HepG2 (cell line): Measurements from ENCODE around the gene HKDC1. TPM values are rescaled to one million over a fixed set of nuclear protein-coding genes. Genes with fewer than 3 reads are reported as not detected.

Experiments used
- ATAC-seq: fragments of 200-7000 bp; cut with Tn5 transposase; 3 replicates; pipeline ENCODE4 v1.9.1; 2020; ENCODE audit warnings: mild to moderate bottlenecking, moderate library complexity
- BruUV-seq: library from RNA; stranded (reverse); fragments of 400-500 nt; replicated peaks from 2 replicates; lab custom pipeline; 2021; lab: Mats Ljungman, UMichigan
- CTCF ChIA-PET: fragments of 300-600 bp; formaldehyde crosslinking; extraction: SDS; loops from one replicate; lab custom pipeline; 2021; ENCODE audit warnings: low total read pairs, inconsistent platforms, low intra/inter-chr PET ratio; lab: Yijun Ruan, JAX
- POLR2A ChIA-PET: fragments of 350-600 bp; sonication (Branson Sonifier 250); formaldehyde crosslinking; loops from one replicate; lab custom pipeline; 2020; ENCODE audit warnings: antibody characterized with exemption, inconsistent platforms; lab: Yijun Ruan, JAX
- DNase-seq: peaks from one replicate; pipeline ENCODE4 v3.0.0-alpha.2; 2015; ENCODE audit warnings: low spot score
- FAIRE-seq: peaks from 3 replicates; lab custom pipeline; 2011; peaks lifted over from hg19 to GRCh38; lab: Jason Lieb, UNC
- H2AFZ ChIP-seq: one replicate; pipeline ENCODE4 v1.6.1; 2011; ENCODE audit warnings: low read length, inconsistent platforms
- H3K27ac ChIP-seq: fragments of 300-600 bp; 3 replicates; pipeline ENCODE4 v1.8.0; 2011; ENCODE audit warnings: mixed run types, mild to moderate bottlenecking, mixed read lengths, low read length, inconsistent platforms; ENCODE audit not compliant: insufficient read depth; ENCODE audit errors: extremely low read length
- H3K27me3 ChIP-seq, 2 experiments: fragments of 200-600 bp in 1 of 2; 2 replicates in 1 of 2; 3 replicates in 1 of 2; pipeline versions ENCODE4 v1.6.0 to v1.8.0; 2011; ENCODE audit warnings: low read length in 2 of 2, mild to moderate bottlenecking in 2 of 2, moderate library complexity in 2 of 2, inconsistent platforms in 1 of 2; ENCODE audit not compliant: insufficient read depth in 2 of 2, control insufficient read depth in 1 of 2
- H3K36me3 ChIP-seq, 2 experiments: fragments of 200-600 bp in 1 of 2; replicated peaks in 1 of 2; 2 replicates in 1 of 2; 3 replicates in 1 of 2; pipeline versions ENCODE4 v1.5.1 to v1.8.0; 2011; ENCODE audit warnings: low read length in 2 of 2, inconsistent platforms in 1 of 2; ENCODE audit not compliant: insufficient read depth in 2 of 2, control insufficient read depth in 1 of 2
- H3K4me1 ChIP-seq: 2 replicates; pipeline ENCODE4 v1.5.1; 2012; ENCODE audit warnings: low read length, inconsistent platforms; ENCODE audit not compliant: insufficient read depth
- H3K4me2 ChIP-seq: 2 replicates; pipeline ENCODE4 v1.6.0; 2011; ENCODE audit warnings: low read depth, low read length, inconsistent platforms
- H3K4me3 ChIP-seq, 3 experiments: fragments of 200-600 bp in 1 of 3; sonication (generic), shearing (Covaris generic) in 1 of 3; replicated peaks in 1 of 3; 2 replicates each; pipeline ENCODE4 v1.5.1; 2011 to 2016; ENCODE audit warnings: low read length in 3 of 3, inconsistent platforms in 2 of 3, low read depth in 2 of 3, mild to moderate bottlenecking in 2 of 3, control low read depth in 1 of 3, mixed read lengths in 1 of 3; ENCODE audit not compliant: insufficient read depth in 1 of 3
- H3K79me2 ChIP-seq: one replicate; pipeline ENCODE4 v1.6.1; 2011; ENCODE audit warnings: low read length, inconsistent platforms; ENCODE audit not compliant: insufficient read depth
- H3K9ac ChIP-seq: 2 replicates; pipeline ENCODE4 v1.6.0; 2011; ENCODE audit warnings: mild to moderate bottlenecking, low read depth, low read length, inconsistent platforms; ENCODE audit not compliant: insufficient read depth
- H3K9me3 ChIP-seq: 2 replicates; pipeline ENCODE4 v1.5.1; 2012; ENCODE audit warnings: mild to moderate bottlenecking, low read length
- H4K20me1 ChIP-seq: 2 replicates; pipeline ENCODE4 v1.6.0; 2011; ENCODE audit warnings: inconsistent platforms, mild to moderate bottlenecking, low read length, moderate library complexity; ENCODE audit not compliant: insufficient read depth
- NR2F6 ChIP-seq, 2 experiments: IDR thresholded peaks; 2 replicates each; pipeline ENCODE4 v1.6.1; 2016; ENCODE audit warnings: antibody characterized with exemption in 1 of 2, mild to moderate bottlenecking in 1 of 2
- ZFAT ChIP-seq: sonication (generic); formaldehyde crosslinking; conservative IDR thresholded peaks from 2 replicates; pipeline ENCODE4 v1.8.1; 2023; ENCODE audit warnings: missing genetic modification reagents, inconsistent platforms
- ZNF383 ChIP-seq: sonication (generic); formaldehyde crosslinking; IDR thresholded peaks from 2 replicates; pipeline ENCODE4 v1.4.0; 2020; ENCODE audit warnings: missing genetic modification reagents, mild to moderate bottlenecking, borderline replicate concordance
- WGBS: methylation state at CpG from one replicate; pipeline ENCODE4 v1.1.6; 2017; ENCODE audit warnings: low lambda C conversion rate; 5-methylcytosine and 5-hydroxymethylcytosine counted together
- in situ Hi-C: cut with HindIII; loops from 2 replicates; pipeline ENCODE4 v1.10.0; 2017; ENCODE audit warnings: low pct_unique_long_range_greater_than_20kb; ENCODE audit not compliant: extremely low pct_ligation_motif_present
- intact Hi-C: fragments of 100-400 bp; cut with micrococcal nuclease; formaldehyde crosslinking; loops from one replicate; pipeline ENCODE4 v1.10.0; 2022; ENCODE audit not compliant: unreplicated experiment
- polyA plus RNA-seq, 8 experiments: library from polyadenylated mRNA; depleted of rRNA in 3 of 8; stranded (reverse) in 7 of 8; unstranded in 1 of 8; fragments of >200 nt; fragmentation: Illumina TruSeq in 4 of 8; extraction: Trizol in 4 of 8; gene quantifications; 2 replicates each; pipeline versions ENCODE4 v1.2.1 to v1.2.3, GENCODE V29; 2011 to 2016; ENCODE audit warnings: low read depth in 4 of 8, missing spikeins in 1 of 8, mixed read lengths in 1 of 8; ENCODE audit not compliant: insufficient read depth in 1 of 8
- total RNA-seq, 5 experiments: library from RNA; depleted of rRNA; stranded (reverse); fragments of >200 nt; fragmentation: Illumina TruSeq; extraction: Trizol; gene quantifications; 2 replicates each; pipeline ENCODE4 v1.2.3, GENCODE V29; 2016; ENCODE audit warnings: low read depth in 1 of 5
- TF ChIP-seq, protein P1 (sequence below): sonication (generic); formaldehyde crosslinking; conservative IDR thresholded peaks from 2 replicates; pipeline ENCODE4 v1.8.1; 2023; ENCODE audit warnings: missing genetic modification reagents

Gene HKDC1
- total and polyA plus RNA-seq, 2 of the 13 experiments (the other 11 are each of a cell fraction or from before 2014, with no cell fraction given), result 8.1 to 12.4 TPM

DNA sequence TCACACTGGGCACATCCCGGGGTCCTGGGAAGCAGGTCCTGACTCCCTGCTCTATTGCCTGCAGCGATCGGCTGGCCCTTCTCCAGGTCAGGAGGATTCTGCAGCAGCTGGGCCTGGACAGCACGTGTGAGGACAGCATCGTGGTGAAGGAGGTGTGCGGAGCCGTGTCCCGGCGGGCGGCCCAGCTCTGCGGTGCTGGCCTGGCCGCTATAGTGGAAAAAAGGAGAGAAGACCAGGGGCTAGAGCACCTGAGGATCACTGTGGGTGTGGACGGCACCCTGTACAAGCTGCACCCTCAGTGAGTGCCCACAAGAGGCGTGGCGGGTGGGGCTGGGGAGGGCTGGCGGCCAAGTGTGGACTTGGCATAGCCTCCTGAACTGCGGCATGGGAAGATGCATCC, 45.4 kb downstream of the HKDC1 start:
- in situ Hi-C loops (no loop called here), intact Hi-C loops (no loop called here)
- Histone ChIP-seq H3K9ac (no peak overlapping the region), H3K9me3 (no peaks in the 10 kb centered on the region), H4K20me1 (no peaks in the 10 kb centered on the region), H3K4me1 (peaks cover 7% of the 10 kb centered on the region; the same call in 1 of the 2 replicates), H3K27ac (no peak overlapping the region), H2AFZ (no peak overlapping the region), H3K4me2 (no peak overlapping the region), H3K4me3 (no peak overlapping the region), H3K36me3 (no peaks in the 10 kb centered on the region; a peak in 1 of 5 replicates), H3K79me2 (no peaks in the 10 kb centered on the region), H3K27me3 (no peaks in the 10 kb centered on the region; a peak in 1 of 5 replicates)
- ChIA-PET POLR2A (no interaction called here), CTCF (no interaction called here)
- ATAC-seq (no peak; the same call in 2 of the 3 replicates), FAIRE-seq (no peak), DNase-seq (no peak)
- TF ChIP-seq ZNF383 (CRISPR knock-in tag), result no peak
- no peak for TF ChIP-seq ZFAT (CRISPR knock-in tag)
- BruUV-seq, result no TSS peak
- 95% methylated on average over 13 of the region's 17 CpGs for WGBS

DNA sequence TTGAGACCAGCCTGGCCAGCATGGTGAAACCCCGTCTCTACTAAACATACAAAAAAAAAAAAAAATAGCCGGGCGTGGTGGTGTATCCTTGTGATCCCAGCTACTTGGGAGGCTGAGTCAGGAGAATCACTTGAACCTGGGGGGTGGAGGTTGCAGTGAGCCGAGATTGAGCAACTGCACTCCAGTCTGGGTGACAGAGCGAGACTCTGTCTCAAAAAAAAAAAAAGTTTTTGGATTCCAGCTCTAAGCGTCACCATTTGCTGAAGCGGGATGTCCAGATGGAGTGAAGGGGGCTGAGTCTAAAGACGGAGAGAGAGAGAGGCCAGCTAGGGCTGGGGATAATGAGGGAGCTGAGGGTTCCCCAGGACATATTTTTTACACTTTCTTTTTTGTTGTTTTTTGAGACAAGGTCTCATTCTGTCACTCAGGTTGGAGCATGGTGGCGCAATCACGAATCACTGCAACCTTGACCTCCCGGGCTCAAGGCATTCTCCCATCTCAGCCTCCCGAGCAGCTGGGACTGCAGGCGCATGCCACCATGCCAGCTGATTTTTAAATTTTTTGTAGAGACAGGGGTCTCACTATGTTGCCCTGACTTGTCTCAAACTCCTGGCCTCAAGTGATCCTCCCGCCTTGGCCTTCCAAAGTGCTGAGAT, 48.8 kb downstream of the HKDC1 start:
- Histone ChIP-seq H3K4me1 (peaks cover 7% of the 10 kb centered on the region; the same call in 1 of the 2 replicates), H3K4me3 (no peak overlapping the region), H3K27me3 (no peaks in the 10 kb centered on the region; a peak in 1 of 5 replicates), H3K9me3 (no peaks in the 10 kb centered on the region), H3K9ac (no peak overlapping the region), H3K79me2 (no peaks in the 10 kb centered on the region), H4K20me1 (no peaks in the 10 kb centered on the region), H3K36me3 (no peaks in the 10 kb centered on the region), H3K27ac (no peak overlapping the region), H2AFZ (no peak overlapping the region), H3K4me2 (no peak overlapping the region)
- in situ Hi-C loops (no loop called here), intact Hi-C loops (no loop called here)
- POLR2A ChIA-PET, result no interaction called here
- 60% methylated on average over 14 of the region's 14 CpGs for WGBS
- FAIRE-seq, result no peak
- no peak for DNase-seq
- no TSS peak for BruUV-seq
- CTCF ChIA-PET, result no interaction called here
- no peak for ATAC-seq
- TF ChIP-seq, protein P1, sequence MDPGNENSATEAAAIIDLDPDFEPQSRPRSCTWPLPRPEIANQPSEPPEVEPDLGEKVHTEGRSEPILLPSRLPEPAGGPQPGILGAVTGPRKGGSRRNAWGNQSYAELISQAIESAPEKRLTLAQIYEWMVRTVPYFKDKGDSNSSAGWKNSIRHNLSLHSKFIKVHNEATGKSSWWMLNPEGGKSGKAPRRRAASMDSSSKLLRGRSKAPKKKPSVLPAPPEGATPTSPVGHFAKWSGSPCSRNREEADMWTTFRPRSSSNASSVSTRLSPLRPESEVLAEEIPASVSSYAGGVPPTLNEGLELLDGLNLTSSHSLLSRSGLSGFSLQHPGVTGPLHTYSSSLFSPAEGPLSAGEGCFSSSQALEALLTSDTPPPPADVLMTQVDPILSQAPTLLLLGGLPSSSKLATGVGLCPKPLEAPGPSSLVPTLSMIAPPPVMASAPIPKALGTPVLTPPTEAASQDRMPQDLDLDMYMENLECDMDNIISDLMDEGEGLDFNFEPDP (CRISPR knock-in tag), result no peak
- TF ChIP-seq NR2F6 (IDR thresholded peaks at IDR 0.05) (no peak), NR2F6 (CRISPR knock-in tag; IDR thresholded peaks at IDR 0.05) (0 out of 2 replicates have a peak, but pooled peaks have one; percentile 15)
